Esophagus squamous epithelium (tissue), 4 donors: ENCODE measurements around the gene TBCD.

Experiments used
- POLR2A ChIP-seq, 4 donors: fragments of 450-650 bp; IDR thresholded peaks; one replicate each; pipeline ENCODE4 v1.6.1; 2017; ENCODE audit warnings: antibody characterized with exemption in 4 of 4, mild to moderate bottlenecking in 4 of 4, moderate library complexity in 3 of 4
- TF ChIP-seq, protein P1 (sequence below), 6 experiments: fragments of 450-650 bp in 4 of 6; fragments of 200-600 bp in 2 of 6; sonication (generic) in 2 of 6; IDR thresholded peaks; one replicate each; pipeline ENCODE4 v1.5.1; 2016 to 2019; ENCODE audit warnings: antibody characterized with exemption in 6 of 6, mild to moderate bottlenecking in 4 of 6, moderate library complexity in 4 of 6

GRCh38 chr17:82865774-82866395 lies 114.0 kb downstream of the TBCD start:
- TF ChIP-seq, protein P1, sequence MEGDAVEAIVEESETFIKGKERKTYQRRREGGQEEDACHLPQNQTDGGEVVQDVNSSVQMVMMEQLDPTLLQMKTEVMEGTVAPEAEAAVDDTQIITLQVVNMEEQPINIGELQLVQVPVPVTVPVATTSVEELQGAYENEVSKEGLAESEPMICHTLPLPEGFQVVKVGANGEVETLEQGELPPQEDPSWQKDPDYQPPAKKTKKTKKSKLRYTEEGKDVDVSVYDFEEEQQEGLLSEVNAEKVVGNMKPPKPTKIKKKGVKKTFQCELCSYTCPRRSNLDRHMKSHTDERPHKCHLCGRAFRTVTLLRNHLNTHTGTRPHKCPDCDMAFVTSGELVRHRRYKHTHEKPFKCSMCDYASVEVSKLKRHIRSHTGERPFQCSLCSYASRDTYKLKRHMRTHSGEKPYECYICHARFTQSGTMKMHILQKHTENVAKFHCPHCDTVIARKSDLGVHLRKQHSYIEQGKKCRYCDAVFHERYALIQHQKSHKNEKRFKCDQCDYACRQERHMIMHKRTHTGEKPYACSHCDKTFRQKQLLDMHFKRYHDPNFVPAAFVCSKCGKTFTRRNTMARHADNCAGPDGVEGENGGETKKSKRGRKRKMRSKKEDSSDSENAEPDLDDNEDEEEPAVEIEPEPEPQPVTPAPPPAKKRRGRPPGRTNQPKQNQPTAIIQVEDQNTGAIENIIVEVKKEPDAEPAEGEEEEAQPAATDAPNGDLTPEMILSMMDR (IDR thresholded peaks at IDR 0.05), result no peak
- no peak for TF ChIP-seq POLR2A (IDR thresholded peaks at IDR 0.05)
